ENCODE data around the gene ABCC3.

- no peak for TF ChIP-seq POLR2A (IDR thresholded peaks at IDR 0.05)
- no peak for TF ChIP-seq CTCF (IDR thresholded peaks at IDR 0.05)
Observed at GRCh38 chr17:50668838-50669581, 34.3 kb downstream of the ABCC3 start.

Data from Peyer's patch (tissue), 4 donors.